Choroid plexus epithelial cell (primary cell): ENCODE results near the gene KCTD17.

Source experiments
- DNase-seq: peaks from one replicate; pipeline ENCODE4 v3.0.0-alpha.2; 2010; ENCODE audit warnings: low read depth
- H3K4me3 ChIP-seq: 2 replicates; pipeline ENCODE4 v1.5.1; 2011; ENCODE audit warnings: low read depth, mild to moderate bottlenecking, control low read depth, low read length, moderate library complexity
- CTCF ChIP-seq: conservative IDR thresholded peaks from 2 replicates; pipeline ENCODE4 v1.5.1; 2011; ENCODE audit warnings: low read depth, mild to moderate bottlenecking, control low read depth, inconsistent platforms, low read length, moderate library complexity

KCTD17 gene

GRCh38 chr22:37056246-37056645 lies 4.7 kb downstream of the KCTD17 start:
- TF ChIP-seq CTCF = no peak
- H3K4me3 ChIP-seq = no peak overlapping the region
- DNase-seq = no peak

GRCh38 chr22:37057226-37057625 lies 5.7 kb downstream of the KCTD17 start:
- no peak for TF ChIP-seq CTCF
- no peak overlapping the region for H3K4me3 ChIP-seq
- no peak for DNase-seq

GRCh38 chr22:37057796-37058510 lies 6.4 kb downstream of the KCTD17 start:
- TF ChIP-seq CTCF = no peak
- no peak for DNase-seq

GRCh38 chr22:37058917-37059701 lies 7.6 kb downstream of the KCTD17 start:
- no peak for DNase-seq
- no peak overlapping the region for H3K4me3 ChIP-seq
- no peak for TF ChIP-seq CTCF

More at GRCh38 chr22:37057796-37058510, 6.4 kb downstream of the KCTD17 start:
- no peak overlapping the region for H3K4me3 ChIP-seq

- no peak for DNase-seq
- no peak for TF ChIP-seq CTCF
- no peak overlapping the region for H3K4me3 ChIP-seq
Measured at GRCh38 chr22:37059876-37060449, 8.4 kb downstream of the KCTD17 start.

- TF ChIP-seq CTCF = no peak
- H3K4me3 ChIP-seq = no peak overlapping the region
- no peak for DNase-seq
Measured at GRCh38 chr22:37060801-37061610, 9.5 kb downstream of the KCTD17 start.
